HG02973 (cell line): ENCODE measurements around the gene CHAF1A.

ENCODE experiments used
- ATAC-seq: cut with Tn5 transposase; IDR thresholded peaks from one replicate; pipeline ENCODE4 v1.9.1; 2021; ENCODE audit warnings: moderate library complexity; ENCODE audit not compliant: unreplicated experiment

Gene CHAF1A

DNA sequence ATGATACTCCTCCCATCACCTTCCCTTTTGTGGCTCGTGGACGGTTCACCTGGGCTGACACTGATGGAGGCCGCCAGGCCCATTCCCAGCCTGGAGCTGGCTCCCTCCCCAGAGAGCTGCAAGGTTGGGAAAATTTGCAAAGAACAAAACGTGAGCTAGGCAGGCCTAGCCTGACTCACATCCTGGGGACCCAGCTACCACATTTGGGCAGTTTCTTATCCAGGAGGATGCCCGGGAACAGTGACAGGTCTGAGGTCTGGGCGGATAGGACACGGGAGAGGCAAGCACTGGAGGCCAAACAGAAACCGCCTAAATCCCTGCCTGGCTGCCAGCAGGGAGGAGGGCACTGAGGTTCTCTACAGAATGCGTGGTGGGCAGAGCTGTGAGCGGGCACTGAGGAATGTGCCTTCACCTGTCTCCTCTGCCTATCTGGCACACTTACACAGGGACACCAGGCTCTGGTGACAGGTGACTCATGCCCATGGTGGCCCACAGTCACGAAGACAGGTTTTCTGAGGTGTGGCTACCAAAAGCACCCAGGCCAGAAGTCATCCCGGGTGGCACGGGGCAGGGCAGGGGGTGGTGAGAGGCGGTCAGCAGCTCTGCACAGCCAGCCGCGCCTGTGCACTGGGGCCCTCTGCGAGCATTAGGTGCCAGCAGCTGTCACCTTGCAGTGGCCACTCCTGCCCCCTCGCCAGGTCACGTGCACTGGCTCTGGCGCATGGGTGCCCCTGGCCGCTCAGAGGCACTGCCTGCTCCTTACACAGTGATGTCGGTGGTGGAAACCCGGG, 25.3 kb upstream of the CHAF1A start:
- no peak for ATAC-seq

DNA sequence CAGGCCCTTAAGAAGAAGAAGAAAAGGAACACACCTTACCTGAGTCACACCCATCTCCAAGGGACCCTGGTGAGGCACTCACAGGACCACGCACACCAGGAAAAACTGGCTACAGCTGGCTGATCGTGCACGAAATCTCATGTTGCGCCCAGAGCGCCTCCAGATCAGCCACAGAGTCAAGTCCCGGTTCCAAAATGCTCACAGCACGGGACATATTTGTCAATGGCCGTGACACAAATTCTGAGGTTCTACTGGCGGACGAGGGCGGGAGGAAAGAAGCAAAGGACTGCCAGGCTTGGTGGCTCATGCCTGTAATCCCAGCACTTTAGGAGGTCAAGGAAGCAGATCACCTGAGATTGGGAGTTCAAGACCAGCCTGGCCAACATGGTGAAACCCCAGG, 23.6 kb upstream of the CHAF1A start:
- ATAC-seq, result no peak

DNA sequence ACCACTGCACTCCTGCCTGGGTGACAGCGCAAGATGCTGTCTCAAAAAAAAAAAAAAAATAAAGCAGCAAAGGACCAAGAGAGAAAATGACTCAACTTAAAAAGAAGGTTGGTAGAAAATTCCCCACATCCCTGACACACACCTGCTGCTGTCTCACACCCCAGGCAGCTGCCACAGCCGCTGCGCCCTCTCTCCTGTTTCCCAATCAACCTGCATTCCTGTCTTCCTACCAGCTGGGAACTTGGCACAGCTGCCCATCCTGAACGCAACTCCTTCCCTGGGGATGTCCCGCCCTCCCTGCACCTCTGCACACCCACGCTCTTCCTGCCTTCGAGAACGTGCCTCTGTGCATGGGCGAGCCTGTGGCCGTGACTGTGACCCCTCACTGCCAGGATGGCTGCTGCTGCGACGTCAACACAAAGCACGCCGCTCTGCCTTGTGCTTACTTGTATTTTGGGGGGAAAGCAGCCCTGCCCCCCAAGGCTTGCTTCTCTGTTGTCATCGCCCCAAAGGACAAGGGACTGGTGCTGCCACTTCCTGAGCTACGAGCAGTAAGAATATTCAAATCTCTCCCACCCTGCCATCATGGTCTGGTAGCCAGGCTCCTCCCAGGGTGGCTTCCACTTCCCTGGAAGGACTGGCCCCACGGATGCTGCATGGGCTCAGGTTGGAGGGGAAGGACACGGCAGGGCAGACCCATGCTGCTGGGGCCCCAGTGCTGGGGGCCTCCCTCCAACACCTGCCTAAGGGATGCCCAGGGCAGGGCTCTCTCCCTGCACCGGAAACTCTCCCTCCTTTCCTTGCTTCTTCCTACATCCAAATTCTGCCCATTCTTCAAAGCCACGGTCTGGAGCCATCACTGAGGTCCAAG, 22.8 kb upstream of the CHAF1A start:
- ATAC-seq, result no peak

DNA sequence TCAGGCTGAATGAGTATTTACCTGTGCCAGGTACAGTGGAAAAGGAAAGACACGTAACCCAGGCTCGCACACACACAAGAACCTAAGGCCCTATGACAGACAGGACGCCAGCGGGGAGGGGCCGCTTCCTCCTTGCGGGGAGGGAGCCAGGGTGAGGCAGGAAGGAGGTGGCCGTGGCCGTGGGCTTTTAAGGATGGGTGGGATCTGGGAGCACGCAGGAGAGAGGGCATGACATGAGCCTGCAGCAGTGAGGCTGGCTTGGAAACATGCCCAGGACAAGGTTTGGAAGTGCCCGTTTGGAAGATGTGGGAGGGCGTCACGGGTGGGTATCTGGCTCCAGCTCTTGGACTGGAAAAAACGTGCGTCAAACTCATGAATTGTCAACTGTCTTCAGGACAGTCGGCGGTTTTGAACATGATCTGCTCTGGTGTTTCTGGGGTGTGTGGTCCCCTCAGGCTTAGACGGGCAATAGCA, 22.1 kb upstream of the CHAF1A start:
- ATAC-seq, result no peak

DNA sequence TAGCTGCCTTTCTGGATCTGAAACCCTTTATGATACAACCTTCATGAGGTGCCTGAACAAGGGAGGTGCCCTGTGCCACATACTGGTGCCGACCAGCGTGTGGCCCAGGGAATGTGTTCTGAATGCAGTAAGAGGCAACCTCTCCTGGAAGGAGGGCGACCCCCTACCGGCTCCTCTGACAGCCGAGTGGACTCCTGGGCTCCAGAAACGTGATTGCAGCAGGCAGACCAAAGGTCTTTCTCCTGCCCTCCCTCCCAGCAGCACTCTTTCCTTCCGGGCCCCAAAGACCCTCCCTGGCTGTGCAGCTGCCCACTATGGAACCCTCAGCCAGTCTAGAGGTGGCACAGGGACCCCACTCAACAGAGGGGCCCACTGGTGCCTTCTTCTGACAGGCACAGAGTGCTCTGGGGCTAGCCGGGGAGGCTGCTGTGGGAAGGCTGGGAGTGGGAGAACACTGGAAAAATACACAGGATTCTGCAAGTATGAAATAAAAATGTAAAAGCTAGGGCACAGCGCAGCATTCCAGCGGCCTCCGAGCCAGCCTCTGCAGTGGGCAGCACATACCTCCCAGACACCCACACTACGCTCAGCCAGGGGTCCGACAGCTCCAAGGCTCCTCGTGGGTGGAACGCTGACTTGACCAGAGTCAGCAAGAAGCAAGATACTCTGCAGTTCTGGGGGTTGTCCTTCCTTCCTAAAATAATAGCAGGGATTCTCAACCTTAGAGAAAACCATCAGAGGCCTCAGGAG, 17.0 kb upstream of the CHAF1A start:
- ATAC-seq, result no peak

DNA sequence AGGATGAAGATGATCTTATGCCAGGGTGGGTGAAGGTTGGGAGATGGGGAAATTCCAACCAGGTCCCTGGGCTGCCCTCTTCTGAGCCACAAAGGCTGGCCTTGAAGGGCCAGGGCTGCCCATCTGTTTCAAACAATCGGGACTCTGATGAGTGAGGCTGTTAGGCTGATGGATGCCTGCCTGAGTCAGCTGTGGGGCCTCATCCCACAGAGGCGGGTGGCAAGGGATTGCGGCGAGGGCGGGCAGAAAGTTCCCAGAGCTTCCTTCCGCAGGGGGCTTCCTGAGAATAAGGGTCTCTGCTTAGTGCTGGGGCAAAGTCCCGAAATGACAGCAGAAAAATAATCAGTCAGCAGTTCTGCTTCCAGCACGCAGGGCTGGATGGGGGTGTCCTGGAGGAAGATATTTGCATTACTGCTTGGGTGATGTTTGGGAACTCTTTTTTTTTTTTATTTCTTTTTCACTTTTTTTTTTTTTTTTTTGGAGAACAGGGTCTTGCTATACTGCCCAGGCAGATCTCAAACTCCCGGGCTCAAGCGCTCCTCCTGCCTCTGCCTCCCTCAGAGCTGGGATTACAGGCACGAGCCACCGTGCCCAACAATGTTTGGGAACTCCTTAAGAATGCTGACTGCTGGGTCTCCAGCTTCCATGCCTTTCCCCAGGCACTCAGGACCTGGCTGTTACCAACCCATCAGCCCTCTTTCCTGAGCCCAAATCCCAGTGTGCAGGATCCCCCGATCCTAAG, 16.2 kb upstream of the CHAF1A start:
- no peak for ATAC-seq

DNA sequence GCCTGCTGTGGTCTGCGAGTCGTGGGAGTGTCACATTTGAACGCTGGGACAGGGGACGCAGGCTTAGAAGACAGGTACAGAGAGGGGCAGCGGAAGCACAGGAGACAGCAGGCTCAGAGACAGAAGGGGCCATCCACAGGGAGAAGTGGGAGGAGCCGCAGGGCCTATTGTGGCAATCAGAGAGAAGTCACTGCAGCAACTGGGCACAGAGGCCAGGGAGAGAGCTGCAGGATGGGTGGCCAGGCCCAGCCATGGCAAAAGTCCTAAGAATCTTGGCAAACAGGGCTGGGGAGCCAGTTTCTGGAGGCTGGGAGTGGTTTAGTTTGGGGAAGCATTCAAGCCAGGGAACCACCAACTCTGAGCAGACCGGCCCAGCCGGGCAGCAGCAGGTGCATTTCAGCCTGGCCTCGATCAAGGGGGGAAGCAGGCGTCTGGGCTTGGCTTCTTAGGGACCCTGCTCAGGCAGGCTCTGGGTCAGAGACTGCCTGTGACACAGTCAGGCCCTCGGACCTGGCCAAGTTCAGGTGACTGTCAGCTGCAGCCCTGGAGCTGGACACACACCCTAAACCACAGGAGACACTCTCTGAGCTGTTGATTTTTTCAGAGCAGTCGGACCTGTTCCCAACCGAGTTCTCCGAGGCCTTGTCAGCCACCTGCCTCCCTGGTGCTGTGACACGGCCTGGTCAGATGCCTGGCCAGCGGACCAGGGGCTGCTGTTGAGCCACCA, 13.9 kb upstream of the CHAF1A start:
- no peak for ATAC-seq

DNA sequence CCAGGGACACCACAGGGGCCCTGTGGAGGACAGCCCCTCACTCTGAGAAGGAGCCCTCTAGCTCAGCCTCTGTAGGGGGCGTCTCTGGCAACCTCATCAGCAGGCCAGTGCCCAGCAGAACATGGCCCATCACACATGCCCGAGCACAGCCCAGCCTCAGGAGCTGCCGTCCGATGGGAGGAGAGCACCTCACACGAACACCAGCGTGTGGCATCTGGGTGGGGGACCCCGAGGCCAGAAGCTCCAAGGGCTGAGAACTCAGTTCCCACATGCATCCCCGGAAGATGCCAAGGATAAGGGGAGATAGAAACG, 13.4 kb upstream of the CHAF1A start:
- ATAC-seq, result no peak

DNA sequence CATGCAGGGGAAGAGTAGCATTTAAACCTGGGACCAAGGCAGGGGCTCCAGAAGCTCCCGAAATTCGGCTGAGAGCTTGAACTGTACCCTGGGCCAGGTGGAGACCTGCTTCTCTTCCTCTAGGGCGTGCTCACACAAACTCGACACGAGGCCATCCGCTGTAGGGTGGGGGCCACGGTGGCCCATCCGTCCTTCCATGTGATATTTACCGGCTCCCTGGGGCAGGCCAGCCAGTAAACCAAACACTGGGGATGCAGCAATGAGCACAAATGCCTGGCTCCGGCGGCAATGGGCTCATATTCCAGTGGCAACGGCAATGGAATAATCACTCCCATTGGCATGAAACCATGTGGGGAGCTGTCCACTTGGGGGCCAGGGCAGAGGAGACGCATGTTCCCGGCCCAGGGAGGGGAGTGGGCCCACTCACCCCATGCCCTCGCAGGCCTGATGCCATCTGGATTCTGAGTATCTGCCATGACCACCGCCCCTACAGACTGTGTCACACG, 12.9 kb upstream of the CHAF1A start:
- no peak for ATAC-seq

DNA sequence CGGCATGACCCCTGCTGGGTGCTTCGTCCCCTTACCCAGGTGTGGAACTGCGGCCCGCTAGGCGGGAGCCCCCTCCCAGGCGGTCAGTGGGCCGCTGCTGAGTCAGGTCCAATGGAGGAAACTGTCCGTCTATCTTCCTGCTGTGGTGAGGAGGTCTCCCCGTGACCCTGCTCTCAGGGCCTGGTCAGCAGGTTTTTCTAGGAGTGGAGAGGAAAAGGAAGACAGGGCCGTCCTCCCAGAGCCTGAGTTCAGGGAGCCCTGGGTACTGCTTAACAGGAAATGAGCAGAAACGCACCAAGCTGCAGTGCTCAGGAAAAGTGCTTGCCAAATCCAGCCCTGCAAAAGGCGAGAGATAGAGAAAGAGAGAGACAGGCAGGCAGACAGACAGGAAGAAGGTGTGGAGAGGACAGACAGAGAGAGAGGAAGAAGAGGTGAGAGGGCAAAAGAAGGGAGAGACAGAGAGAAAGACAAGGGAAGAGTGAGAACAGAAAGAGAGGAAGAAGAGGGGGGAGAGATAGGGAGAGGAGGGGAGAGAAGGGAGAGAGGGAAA, 12.3 kb upstream of the CHAF1A start:
- ATAC-seq, result no peak

DNA sequence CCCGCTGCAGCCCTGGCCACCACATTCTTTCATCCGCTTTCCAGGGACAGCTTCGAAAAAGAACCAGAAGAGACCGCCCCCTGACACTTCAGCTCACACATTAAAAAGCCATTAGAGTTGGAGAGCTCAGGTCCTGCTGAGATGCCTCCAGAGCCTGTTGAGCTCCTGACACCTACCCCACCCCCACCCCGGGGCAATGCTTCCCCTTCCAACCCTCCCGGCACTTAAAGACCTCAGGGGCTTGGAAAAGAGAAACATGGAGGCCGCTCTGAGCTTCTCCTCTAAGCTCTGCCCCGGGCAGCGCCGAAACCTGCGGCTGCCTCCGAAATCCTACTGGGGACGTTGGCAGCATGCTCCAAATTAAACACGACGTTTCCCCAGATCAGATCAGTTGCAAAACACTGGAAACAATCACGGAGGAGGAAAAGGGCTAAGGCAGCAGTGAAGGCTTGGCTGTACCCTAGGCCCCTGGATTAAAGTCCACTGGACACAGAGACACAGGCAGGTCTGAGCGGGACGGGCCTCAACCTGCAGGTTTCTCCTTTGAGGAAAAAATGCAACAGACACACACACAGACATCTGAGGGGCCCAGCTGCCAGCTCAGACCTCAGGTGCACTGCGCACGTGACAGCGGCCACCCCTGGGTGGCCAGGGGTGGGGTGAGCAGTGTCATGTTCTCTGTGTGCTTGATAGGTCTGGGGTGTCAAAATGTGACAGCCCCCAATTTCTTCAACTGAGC, 11.7 kb upstream of the CHAF1A start:
- no peak for ATAC-seq

DNA sequence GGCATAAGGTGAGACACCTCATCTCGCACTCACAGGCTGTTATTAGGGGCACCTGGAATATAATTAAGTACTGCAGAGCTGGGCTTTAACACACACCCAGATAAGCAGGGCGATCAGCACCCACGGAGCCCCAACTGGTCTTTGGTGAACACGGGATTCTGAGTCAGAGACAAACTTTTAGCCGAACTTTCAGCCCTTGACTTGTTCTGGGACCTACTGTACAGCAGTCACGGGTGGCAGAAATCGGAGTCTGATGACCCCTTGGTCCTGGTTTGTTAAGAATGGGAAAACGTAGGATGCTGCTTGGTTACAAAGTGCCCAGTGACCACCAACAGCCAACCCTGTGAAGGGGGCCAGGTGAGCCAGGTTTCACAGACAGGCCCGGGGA, 11.1 kb upstream of the CHAF1A start:
- no peak for ATAC-seq

DNA sequence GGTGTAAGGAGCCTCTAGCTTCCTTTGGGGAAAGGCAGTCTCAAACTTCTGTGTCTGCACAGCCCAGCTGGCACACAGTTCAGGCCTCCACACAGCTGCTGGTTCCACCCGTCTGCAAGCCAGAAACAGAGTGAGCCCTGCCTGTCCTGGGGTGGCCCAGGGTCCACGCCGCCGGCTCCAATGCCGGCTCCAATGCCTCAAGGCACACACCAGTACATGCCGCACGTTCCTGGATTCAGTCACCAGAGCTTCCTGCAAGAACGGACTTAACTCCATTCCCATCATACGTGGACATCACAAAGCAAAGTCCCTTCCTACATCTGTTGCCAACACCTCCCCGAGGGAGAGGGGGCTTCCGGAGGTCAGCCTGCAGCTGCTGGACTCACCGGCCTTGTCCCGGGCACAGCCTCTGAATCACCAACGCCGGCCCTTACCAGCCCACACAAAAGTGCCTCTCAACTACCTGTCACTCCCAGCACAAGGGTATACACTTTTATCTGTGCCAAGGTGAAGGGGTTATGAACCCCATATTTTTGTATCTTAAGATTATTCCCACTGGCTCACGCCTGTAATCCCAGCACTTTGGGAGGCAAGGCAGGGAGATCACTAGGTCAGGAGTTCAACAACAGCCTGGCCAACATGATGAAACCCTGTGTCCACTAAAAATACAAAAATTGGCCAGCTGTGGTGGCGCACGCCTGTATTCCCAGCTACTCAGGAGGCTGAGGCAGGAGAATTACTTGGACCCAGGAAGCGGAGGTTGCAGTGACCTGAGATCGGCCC, 10.5 kb upstream of the CHAF1A start:
- ATAC-seq, result no peak

DNA sequence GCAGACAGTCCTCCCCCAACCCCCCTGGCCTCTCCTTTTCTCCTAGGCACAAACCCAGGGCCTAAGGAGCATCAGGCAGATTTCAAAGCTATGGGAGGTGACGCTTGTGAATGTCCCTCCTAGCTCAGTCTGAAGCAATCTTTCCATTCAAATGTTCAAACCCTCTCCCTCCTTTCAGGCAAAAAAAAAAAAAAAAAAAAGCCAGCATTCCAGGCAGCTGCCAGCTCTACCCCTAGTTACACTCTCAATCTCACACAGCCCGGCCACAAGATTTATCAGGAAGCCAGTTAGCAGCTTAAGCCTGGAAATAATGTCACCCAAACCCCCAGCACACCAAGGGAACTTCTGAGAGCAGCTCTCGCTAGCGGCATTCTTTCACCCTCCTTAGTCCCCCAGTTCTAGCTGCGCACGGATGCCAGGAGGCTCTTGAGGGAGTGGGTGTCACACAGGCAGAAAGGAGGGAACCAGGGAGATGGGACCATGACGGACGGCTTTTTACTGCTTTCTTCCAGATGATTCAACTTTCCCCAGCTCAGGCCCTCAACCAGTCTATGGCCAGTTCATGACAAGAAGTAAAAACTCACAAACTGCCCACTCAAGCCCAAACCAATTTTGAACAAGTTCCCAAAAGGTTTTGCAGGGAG, 8.4 kb upstream of the CHAF1A start:
- no peak for ATAC-seq

DNA sequence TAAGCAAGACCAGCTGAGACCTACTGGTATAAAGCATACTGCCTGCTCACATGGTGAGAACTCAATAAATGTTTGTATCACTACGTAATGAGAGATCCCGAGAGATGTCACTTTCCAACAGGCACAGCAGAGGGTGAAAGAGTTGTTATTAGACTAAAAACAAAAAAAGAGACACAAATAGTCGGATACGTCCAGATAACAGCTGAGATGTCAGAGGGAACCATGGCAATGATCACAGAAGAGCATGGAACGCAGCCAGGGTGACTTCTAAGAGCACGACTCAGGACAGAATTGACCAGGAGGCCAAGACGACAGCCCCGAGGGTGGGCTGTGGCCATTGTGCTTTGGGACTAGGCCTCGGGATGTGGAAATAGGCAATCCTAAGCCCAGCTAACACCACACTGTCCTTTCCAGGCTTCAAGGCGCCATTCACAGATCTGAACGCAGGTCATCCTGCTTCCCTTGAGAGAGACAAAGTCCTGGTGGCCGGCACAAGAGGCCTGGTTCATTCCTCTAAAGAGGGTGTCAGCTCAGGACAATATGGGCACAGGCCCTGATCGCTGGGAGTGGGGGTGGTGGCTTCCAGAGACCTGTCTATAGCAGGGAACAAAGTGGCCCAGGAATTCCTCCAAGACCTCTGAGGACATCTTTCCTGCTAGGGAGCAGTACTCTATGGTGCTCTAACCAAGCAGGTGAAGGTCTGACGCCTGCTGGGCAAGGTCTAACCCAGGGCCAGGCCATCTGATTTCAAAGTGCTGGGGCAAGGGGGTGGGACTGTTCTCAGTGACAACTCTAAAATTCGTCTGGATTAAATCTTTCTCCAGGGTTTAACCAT, 5.3 kb upstream of the CHAF1A start:
- ATAC-seq, result no peak

DNA sequence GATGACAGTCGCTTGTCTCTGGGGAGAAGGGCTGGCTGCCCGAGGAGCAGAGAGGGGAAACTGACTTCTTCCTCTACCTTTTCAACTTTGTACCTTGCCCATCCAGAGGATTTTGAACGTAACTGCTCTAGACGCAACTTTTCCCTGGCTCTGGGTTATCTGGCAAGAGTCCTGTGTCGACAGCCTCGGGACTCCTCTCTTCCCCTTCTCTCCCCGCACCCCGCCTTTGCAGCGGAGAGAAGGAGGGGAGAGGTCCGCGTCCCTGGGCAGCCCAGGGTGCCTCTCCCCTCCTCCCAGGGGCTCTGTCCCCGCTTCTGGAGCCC, 2.7 kb upstream of the CHAF1A start:
- ATAC-seq, result no peak
